Measurements from ENCODE around the gene GYS1.
"Not testable (repeated sequence)": the region's sequence is repeated elsewhere in the genome, so short reads cannot be mapped to it uniquely, and the experiment has no call there.

Gene GYS1

DNA sequence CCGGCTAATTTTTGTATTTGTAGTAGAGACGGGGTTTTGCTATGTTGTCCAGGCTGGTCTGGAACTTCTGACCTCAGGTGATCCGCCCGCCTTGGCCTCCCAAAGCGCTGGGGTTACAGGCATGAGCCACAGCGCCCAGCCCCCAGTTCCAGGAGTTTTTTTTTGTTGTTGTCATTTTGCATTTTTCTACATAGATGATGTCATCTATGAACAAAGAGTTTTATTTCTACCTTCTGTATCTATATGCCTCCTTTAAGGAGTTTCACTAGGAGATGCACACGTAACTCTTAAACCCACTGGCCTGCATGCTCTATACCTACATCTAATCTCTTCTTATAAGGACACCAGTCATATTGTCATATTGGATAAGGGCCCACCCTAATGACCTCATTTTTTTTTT, 54.9 kb downstream of the GYS1 start:
- DNase-seq (ENCODE audit: low read depth) = no peak

DNA sequence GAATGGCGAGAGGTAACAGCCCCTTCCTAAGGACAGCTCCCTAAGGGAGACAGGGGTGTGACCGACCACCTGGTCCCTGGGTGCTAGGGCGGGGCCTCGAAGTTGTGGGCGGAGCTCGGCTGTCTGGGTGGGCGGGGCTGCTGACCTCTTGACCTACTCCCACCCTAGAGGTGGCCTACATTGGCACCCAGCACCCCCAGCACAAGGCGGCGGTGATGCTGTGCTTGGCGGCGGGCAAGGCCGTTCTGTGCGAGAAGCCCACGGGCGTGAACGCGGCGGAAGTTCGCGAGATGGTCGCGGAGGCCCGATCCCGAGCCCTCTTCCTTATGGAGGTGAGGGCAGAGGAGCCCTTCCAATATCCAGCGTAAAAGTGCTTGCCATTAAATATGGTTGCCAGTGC, 57.2 kb downstream of the GYS1 start:
- DNase-seq (ENCODE audit: low read depth) = no peak

DNA sequence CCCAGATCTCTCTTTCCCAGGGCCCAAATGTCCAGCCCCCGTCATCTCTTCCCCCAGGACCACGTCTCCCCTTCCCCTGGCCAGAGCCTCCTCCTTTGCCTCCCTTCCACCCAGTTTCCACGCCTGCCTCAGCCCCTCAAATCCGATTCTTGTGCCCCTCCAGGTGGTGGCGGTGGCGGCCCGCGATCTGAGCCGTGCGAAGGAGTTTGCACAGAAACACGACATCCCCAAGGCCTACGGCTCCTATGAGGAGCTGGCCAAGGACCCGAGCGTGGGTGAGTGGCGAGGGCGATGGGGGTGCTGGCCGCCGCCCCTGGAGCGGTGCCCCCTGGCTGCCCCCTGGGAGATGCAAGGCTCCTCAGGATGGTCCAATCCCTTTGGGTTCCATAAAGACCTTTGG, 58.3 kb downstream of the GYS1 start:
- DNase-seq (ENCODE audit: low read depth) = no peak

DNA sequence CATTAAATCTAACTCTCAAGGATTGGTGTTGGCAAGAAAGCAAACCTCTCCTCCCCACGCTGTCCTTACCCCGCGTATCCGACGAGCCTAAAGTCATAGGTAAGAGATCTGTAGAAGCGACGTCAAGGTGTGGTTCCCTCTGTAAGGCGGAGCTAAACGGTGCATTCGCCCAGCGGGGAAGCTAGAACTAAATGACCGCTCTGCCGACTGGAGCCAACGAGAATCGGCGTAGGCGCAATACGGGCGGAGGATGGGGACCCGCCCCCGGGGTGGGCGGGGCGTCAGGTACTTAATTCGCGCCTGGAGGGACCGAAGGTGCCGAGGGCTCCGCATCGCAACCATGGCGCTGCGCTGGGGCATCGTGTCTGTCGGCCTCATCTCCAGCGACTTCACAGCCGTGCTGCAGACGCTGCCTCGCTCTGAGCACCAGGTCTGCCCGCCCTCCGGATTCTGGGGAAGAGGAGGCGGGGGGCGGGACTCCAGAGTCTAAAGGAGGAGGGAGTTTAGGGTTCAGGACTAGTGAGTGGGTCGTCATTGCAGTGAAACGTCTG, 59.7 kb downstream of the GYS1 start, which contains the start of gene DHDH:
DHDH (plus strand) TSS at position 318 of the 551 bp plus-strand sequence; CDS start at position 341, 23 bp downstream.
- DNase-seq (ENCODE audit: low read depth) = peak; percentile 81

DNA sequence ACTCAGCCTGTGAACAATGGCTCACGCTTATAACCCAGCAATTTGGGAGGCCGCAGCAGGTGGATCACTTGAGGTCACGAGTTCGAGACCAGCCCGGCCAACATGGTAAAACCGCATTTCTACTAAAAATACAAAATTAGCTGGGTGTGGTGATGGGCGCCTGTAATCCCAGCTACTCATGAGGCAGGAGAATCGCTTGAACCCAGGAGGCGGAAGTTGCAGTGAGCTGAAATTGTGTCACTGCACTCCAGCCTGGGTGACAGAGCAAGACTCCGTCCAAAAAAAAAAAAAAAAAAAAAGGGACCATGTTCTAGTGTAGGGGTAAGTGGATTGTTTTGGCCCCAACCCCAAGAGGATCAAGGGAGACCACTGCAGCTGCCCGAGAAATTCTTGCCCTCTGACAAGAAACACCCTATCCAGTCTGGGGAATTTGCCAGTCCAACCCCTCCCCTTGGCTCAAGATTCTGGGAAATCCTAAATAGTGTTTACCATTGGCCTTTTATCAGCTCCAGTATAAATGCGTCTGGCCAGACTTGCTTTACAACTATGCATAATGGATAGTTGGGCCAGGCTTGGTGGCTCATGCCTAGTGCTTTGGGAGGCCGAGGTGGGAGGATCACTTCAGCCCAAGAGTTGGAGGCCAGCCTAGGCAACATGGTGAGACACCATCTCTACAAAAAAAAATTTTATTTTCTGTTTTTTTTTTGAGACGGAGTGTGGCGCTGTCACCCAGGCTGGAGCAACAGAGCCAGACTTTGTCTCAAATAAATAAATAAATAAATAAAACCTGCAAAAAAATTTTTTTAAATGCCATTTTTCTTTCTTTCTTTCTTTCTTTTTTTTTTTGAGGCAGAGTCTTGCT, 64.7 kb downstream of the GYS1 start:
- DNase-seq (ENCODE audit: low read depth) = no peak

DNA sequence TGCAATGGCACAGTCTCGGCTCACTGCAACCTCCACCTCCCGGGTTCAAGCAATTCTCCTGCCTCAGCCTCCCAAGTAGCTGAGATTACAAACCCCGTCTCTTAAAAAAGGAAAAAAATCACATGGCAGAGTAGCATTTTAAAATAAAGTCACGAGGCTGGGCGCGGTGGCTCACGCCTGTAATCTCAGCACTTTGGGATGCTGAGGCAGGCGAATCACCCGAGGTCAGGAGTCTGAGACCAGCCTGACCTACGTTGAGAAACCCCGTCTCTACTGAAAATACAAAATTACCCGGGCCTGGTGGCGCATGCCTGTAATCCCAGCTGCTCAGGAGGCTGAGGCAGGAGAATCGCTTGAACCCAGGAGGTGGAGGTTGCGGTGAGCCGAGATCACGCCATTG, 65.4 kb downstream of the GYS1 start:
- not testable (repeated sequence) for DNase-seq (ENCODE audit: low read depth)

DNA sequence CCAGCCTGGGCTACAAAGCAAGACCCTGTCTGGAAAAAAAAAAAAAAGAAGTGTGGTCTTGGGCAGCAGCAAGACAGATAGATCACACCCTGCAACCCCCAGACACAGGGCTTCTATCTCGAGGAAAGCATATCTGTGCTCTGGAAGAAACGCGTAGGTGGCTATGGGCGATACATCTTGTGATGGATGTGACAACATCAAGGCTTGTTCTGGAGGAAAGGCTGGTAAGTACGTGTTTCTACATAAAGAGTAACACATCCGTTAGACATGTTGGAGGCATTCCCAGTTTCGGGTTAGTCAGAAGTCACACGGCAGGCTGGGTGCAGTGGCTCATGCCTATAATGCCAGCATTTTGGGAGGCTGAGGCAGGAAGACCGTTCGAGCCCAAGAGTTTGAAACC, 66.2 kb downstream of the GYS1 start:
- no peak for DNase-seq (ENCODE audit: low read depth)

DNA sequence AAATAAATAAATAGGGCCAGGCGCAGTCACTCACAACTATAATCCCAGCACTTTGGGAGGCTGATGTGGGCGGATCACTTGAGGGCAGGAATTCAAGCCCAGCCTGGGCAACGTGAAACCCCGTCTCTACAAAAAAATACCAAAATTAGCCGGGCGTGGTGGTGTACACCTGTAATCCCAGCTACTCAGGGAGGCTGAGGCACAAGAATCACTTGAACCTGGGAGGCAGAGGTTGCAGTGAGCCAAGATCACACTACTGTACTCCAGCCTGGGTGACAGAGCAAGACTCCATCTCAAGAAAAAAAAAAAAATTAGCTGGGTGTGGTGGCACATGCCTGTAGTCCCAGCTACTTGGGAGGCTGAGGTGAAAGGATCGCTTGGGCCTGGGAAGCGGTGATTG, 67.2 kb downstream of the GYS1 start:
- DNase-seq (ENCODE audit: low read depth) = not testable (repeated sequence)

DNA sequence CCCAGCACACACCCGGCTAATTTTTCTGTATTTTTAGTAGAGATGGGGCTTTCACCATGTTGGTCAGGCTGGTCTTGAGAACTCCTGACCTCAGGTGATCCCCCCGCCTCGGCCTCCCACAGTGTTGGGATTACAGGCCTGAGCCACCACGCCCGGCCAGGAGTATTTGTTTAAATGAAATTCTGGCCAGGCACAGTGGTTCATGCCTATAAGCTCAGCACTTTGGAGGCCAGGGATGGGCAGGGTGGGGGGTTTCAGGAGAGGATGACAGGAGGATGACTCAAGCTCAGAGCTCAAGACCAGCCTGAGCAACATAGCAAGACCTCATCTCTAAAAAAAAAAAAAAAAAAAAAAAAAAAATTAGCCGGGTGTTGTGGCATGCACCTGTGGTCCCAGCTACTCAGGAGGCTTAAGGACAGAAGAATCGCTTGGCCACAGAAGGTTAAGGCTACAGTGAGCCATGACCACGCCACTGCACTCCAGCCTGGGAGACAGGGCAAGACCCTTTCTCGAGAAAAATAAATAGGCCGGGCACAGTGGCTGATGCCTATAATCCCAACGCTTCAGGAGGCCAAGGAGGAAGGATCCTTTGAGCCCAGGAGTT, 67.8 kb downstream of the GYS1 start:
- DNase-seq (ENCODE audit: low read depth) = no peak

DNA sequence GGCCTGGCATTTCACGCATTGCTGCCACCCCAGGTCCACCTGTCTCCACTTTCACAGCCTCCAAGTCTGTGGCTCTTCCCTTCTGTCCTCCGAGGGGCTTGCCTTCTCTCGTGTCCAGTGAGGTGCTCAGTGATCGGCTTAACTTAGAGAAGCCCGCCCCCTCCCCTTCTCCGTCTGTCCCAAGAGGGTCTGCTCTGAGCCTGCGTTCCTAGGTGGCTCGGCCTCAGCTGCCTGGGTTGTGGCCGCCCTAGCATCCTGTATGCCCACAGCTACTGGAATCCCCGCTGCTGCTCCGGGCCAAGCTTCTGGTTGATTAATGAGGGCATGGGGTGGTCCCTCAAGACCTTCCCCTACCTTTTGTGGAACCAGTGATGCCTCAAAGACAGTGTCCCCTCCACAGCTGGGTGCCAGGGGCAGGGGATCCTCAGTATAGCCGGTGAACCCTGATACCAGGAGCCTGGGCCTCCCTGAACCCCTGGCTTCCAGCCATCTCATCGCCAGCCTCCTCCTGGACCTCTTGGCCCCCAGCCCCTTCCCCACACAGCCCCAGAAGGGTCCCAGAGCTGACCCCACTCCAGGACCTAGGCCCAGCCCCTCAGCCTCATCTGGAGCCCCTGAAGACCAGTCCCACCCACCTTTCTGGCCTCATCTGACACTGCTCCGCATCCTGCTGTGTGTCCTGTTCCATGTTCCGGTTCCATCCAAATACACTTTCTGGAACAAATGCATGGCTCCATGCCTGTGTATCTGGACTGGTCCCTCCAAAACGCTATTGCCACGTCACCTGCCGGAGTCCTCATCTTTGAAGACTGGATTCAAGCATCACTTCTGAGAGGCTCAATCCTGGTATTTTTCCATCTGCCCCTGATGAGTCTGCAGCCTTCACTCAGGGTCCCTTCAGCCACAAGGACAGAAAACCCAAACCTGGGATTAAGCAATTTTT, 70.3 kb downstream of the GYS1 start:
- no peak for DNase-seq (ENCODE audit: low read depth)

DNA sequence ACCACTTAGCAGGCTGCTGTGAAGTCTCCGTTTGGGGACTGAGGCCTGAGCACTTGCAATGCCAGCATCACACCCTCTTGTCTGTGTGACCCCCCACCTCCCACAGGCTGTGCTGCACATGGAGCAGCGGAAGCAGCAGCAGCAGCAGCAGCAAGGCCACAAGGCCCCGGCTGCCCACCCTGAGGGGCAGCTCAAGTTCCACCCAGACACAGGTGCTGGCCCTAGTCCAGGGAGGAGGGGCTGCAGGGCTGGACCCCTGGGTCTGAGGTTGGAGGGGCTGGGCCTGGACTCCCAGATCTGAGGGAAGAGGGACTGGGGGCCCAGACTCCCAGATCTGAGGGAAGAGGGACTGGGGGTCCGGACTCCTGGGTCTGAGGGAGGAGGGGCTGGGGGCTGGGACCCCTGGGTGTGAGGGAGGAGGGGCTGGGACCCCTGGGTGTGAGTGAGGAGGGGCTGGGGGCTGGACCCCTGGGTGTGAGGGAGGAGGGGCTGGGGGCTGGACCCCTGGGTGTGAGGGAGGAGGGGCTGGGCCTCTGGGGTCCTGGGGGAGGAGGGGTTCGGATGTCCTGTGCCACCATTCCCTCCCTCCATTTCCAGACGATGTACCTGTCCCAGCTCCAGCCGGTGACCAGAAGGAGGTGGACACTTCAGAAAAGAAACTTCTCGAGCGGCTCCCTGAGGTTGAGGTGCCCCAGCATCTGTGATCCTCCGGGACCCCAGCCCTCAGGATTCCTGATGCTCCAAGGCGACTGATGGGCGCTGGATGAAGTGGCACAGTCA, 71.2 kb downstream of the GYS1 start:
- no peak for DNase-seq (ENCODE audit: low read depth)

DNA sequence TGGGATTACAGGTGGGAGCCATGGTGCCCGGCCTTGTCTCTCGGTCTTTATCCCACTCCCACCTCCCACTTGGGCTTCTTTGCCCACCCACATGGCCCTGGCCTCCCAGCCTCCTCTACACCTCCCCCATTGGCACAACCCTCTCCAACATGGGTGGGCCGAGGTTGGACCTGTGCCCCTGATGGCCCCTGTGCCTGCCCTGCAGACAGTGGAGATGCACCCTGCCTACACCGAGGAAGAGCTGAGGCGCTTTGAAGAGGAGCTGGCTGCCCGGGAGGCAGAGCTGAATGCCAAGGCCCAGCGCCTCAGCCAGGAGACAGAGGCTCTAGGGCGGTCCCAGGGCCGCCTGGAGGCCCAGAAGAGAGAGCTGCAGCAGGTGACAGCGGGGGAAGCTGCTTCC, 72.2 kb downstream of the GYS1 start:
- no peak for DNase-seq (ENCODE audit: low read depth)

DNA sequence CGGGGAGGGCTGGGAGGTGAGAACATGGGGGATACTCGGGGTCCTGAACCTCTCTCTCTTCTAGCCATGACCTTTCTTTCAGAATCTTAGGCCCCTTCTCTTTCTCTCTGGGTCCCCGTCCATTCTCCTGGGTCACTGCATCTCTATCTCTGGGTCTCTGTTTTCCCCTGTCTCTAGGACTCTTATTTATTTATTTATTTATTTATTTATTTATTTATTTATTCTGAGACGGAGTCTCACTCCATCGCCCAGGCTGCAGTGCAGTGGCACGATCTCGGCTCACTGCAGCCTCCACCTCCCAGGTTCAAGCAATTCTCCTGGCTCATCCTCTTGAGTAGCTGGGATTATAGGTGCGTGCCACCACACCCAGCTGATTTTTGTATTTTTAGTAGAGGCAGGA, 73.8 kb downstream of the GYS1 start:
- not testable (repeated sequence) for DNase-seq (ENCODE audit: low read depth)

DNA sequence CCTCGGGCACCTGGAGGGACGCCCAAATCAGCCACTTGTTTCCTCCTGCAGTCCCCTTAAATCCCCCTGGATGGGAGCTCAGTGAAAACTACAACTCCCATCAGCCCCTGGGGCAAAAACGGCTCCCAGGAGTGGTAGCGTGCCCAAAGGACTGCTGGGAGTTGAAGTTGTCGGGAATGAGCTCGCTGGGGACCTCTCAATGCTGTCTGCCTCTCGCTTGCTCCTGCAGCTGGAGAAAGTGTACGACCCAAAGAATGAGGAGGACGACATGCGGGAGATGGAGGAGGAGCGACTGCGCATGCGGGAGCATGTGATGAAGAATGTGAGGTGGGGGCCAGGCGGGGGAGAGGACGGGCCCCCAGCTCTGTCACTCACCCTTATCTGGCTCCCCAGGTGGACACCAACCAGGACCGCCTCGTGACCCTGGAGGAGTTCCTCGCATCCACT, 74.3 kb downstream of the GYS1 start:
- DNase-seq (ENCODE audit: low read depth) = no peak
